K562 (cell line): ENCODE measurements around the gene TTLL9. TPM values are rescaled to one million over a fixed set of nuclear protein-coding genes. Genes with fewer than 3 reads are reported as not detected.

Source experiments
- CEBPB ChIP-seq: fragments of 450-650 bp; IDR thresholded peaks from 2 replicates; pipeline ENCODE4 v1.6.1; 2016; ENCODE audit warnings: missing genetic modification characterization, missing compliant biosample characterization
- CHCHD3 ChIP-seq: fragments of 250-450 bp; sonication (Bioruptor Pico); IDR thresholded peaks from 2 replicates; pipeline ENCODE4 v2.1.2; 2022; ENCODE audit warnings: mild to moderate bottlenecking
- CUX1 ChIP-seq: fragments of 200-800 bp; sonication (Bioruptor generic); IDR thresholded peaks from 2 replicates; pipeline ENCODE4 v1.6.1; 2016; ENCODE audit warnings: missing genetic modification characterization, missing compliant biosample characterization
- DDX20 ChIP-seq: fragments of 450-650 bp; IDR thresholded peaks from 2 replicates; pipeline ENCODE4 v1.6.1; 2016; ENCODE audit warnings: missing genetic modification characterization, low read depth, mild to moderate bottlenecking, missing compliant biosample characterization, moderate library complexity
- EP400 ChIP-seq: fragments of 450-650 bp; IDR thresholded peaks from 2 replicates; pipeline ENCODE4 v1.6.1; 2017; ENCODE audit warnings: antibody characterized with exemption, mild to moderate bottlenecking, moderate library complexity
- LCOR ChIP-seq: sonication (generic); formaldehyde crosslinking; IDR thresholded peaks from 2 replicates; pipeline ENCODE4 v1.8.0; 2022; ENCODE audit warnings: mild to moderate bottlenecking, missing genetic modification reagents
- MLX ChIP-seq, 2 experiments: fragments of 450-650 bp in 1 of 2; sonication (generic) in 1 of 2; formaldehyde crosslinking; conservative IDR thresholded peaks; 2 replicates each; pipeline versions ENCODE4 v1.4.0 to v1.8.1; 2020 to 2022; ENCODE audit warnings: mild to moderate bottlenecking in 1 of 2, missing genetic modification reagents in 1 of 2
- NR2F6 ChIP-seq: fragments of 450-650 bp; formaldehyde crosslinking; IDR thresholded peaks from 2 replicates; pipeline ENCODE4 v1.4.0; 2020; ENCODE audit warnings: mild to moderate bottlenecking
- OTX1 ChIP-seq: fragments of 450-650 bp; formaldehyde crosslinking; IDR thresholded peaks from 2 replicates; pipeline ENCODE4 v1.4.0; 2022; ENCODE audit warnings: mild to moderate bottlenecking
- RAD21 ChIP-seq, 2 experiments: fragments of 250-450 bp in 1 of 2; fragments of 450-650 bp in 1 of 2; sonication (Bioruptor Pico) in 1 of 2; formaldehyde crosslinking in 1 of 2; IDR thresholded peaks in 1 of 2; conservative IDR thresholded peaks in 1 of 2; 2 replicates each; pipeline versions ENCODE4 v1.4.0 to v1.8.0; 2020 to 2022; ENCODE audit warnings: mild to moderate bottlenecking in 2 of 2, moderate library complexity in 1 of 2
- RNF2 ChIP-seq: sonication (generic); IDR thresholded peaks from 2 replicates; pipeline ENCODE4 v1.6.1; 2016
- SLC30A9 ChIP-seq: fragments of 250-450 bp; sonication (Bioruptor Pico); IDR thresholded peaks from 2 replicates; pipeline ENCODE4 v1.8.0; 2022; ENCODE audit warnings: mild to moderate bottlenecking, moderate library complexity
- SRSF3 ChIP-seq: fragments of 200-400 bp; formaldehyde crosslinking; IDR thresholded peaks from 2 replicates; pipeline ENCODE4 v1.6.1; 2016; ENCODE audit warnings: mild to moderate bottlenecking, low read length, moderate library complexity; ENCODE audit not compliant: insufficient read depth
- TRIM24 ChIP-seq, 2 experiments: fragments of 450-650 bp; IDR thresholded peaks; 2 replicates each; pipeline ENCODE4 v1.6.1; 2016
- ZNF274 ChIP-seq: IDR thresholded peaks from 2 replicates; pipeline ENCODE4 v1.6.1; 2011; ENCODE audit warnings: low read depth, mild to moderate bottlenecking, low read length, moderate library complexity, borderline replicate concordance
- ZSCAN32 ChIP-seq: fragments of 450-650 bp; formaldehyde crosslinking; IDR thresholded peaks from 2 replicates; pipeline ENCODE4 v1.4.0; 2020; ENCODE audit warnings: mild to moderate bottlenecking, moderate library complexity
- polyA plus RNA-seq, 8 experiments: library from polyadenylated mRNA; depleted of rRNA in 4 of 8; stranded (reverse) in 5 of 8; unstranded in 3 of 8; fragments of >200 nt; fragmentation: Nextera tagmentation in 2 of 8; fragmentation: Illumina TruSeq in 1 of 8; extraction: Ambion mirVana in 2 of 8; extraction: Trizol in 1 of 8; gene quantifications; 2 replicates each; pipeline versions ENCODE4 v1.2.1 to v1.2.3, GENCODE V29; 2011 to 2014; ENCODE audit warnings: inconsistent platforms in 1 of 8, missing spikeins in 1 of 8
- total RNA-seq, 7 experiments: library from RNA; depleted of rRNA in 6 of 7; stranded (reverse); fragments of >200 nt in 6 of 7; fragmentation: Illumina TruSeq in 2 of 7; extraction: Trizol in 2 of 7; gene quantifications; 2 replicates each; pipeline versions ENCODE4 v1.2.1 to v1.2.3, GENCODE V29; 2011 to 2021; ENCODE audit warnings: low replicate concordance in 1 of 7
- TF ChIP-seq, protein P1 (sequence below): sonication (generic); formaldehyde crosslinking; IDR thresholded peaks from 2 replicates; pipeline ENCODE4 v1.4.0; 2020; ENCODE audit warnings: mild to moderate bottlenecking, missing genetic modification reagents

TTLL9 gene
- total and polyA plus RNA-seq, 9 of the 15 experiments (the other 6 are each of a cell fraction or from before 2014, with no cell fraction given), result 0.06 to 0.07 TPM; not detected in 7

GRCh38 chr20:31968291-31969126 lies 98.1 kb downstream of the TTLL9 start (continued):
- TF ChIP-seq EP400 (no peak), NR2F6 (no peak), OTX1 (CRISPR knock-in tag) (no peak), CEBPB (tag) (no peak), TRIM24 (IDR thresholded peaks at IDR 0.05) (0 out of 4 replicates have a peak, but pooled peaks of 1 of the 2 experiments have one; percentile 30), ZNF274 (no peak), SRSF3 (no peak), MLX (CRISPR knock-in tag; conservative IDR thresholded peaks at IDR 0.05) (peak in 1 of 2 experiments; percentile 99; a peak in 2 of 4 replicates), CUX1 (0 out of 2 replicates have a peak, but pooled peaks have one; percentile 30), ZSCAN32 (CRISPR knock-in tag) (no peak), DDX20 (tag) (no peak), RAD21 (CRISPR knock-in tag; conservative IDR thresholded peaks at IDR 0.05 in 1 of 2, IDR thresholded peaks at IDR 0.05 in 1 of 2) (no peak), SLC30A9 (no peak), LCOR (CRISPR knock-in tag) (peak; percentile 100), CHCHD3 (CRISPR knock-in tag) (no peak), RNF2 (no peak)
- TF ChIP-seq, protein P1, sequence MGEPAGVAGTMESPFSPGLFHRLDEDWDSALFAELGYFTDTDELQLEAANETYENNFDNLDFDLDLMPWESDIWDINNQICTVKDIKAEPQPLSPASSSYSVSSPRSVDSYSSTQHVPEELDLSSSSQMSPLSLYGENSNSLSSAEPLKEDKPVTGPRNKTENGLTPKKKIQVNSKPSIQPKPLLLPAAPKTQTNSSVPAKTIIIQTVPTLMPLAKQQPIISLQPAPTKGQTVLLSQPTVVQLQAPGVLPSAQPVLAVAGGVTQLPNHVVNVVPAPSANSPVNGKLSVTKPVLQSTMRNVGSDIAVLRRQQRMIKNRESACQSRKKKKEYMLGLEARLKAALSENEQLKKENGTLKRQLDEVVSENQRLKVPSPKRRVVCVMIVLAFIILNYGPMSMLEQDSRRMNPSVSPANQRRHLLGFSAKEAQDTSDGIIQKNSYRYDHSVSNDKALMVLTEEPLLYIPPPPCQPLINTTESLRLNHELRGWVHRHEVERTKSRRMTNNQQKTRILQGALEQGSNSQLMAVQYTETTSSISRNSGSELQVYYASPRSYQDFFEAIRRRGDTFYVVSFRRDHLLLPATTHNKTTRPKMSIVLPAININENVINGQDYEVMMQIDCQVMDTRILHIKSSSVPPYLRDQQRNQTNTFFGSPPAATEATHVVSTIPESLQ (CRISPR knock-in tag), result peak; percentile 100
